Stimulated activated naive CD4-positive, alpha-beta T cell (primary cell): ENCODE measurements around the gene APOO.
"Not testable (repeated sequence)": the region's sequence is repeated elsewhere in the genome, so short reads cannot be mapped to it uniquely, and the experiment has no call there.

Source experiments
- DNase-seq, 6 experiments: peaks; one replicate each; lab custom pipeline; 2025; lab: John Stamatoyannopoulos, UW

Gene APOO

GRCh38 chrX:23859238-23859637 lies 48.5 kb downstream of the APOO start:
- DNase-seq: not testable (repeated sequence)

DNA sequence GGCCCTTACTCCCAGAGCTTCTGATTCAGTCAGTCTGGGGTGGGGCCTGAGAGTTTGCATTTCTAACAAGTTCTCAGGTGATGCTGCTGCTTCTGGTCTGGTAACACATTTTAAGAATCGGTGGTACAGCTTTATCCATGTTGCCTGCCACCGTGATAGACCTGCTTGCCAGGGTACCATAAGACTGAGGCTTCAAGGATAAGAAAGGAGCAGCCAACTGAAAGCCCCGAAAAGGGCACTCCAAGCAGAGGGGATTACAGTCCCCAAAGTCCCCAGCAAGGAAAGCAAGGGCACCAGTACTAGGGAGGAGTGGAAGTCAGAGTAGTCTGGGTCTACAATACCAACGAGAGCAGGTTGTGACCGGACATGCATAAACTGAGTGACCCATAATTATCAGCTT lies 49.8 kb downstream of the APOO start:
- DNase-seq: no peak

DNA sequence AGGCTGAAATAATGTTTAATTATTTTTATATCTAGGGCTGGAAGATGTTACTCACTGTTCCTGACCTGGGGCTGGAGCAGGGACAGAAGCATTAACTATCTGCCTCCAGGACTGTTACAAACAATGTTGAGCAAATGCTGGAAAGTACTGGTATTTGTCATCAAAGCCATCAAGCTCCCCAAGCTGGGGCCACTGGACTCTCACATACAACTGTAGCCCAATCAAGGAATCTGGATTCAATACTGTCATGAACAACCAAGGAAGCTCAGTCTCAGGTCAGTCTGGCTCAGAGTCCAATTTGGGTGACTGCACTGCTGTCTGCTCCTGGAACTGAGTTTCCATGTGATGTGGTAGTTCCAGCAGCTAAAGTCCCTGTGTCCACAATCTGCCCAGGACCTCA lies 50.4 kb downstream of the APOO start:
- DNase-seq: no peak

- no peak for DNase-seq
These were observed 52.2 kb downstream of the APOO start for GRCh38 chrX:23855569-23855968.

- no peak for DNase-seq
These were observed 52.8 kb downstream of the APOO start for GRCh38 chrX:23854945-23855344.

GRCh38 chrX:23854122-23854521 lies 53.6 kb downstream of the APOO start:
- DNase-seq: no peak

DNA sequence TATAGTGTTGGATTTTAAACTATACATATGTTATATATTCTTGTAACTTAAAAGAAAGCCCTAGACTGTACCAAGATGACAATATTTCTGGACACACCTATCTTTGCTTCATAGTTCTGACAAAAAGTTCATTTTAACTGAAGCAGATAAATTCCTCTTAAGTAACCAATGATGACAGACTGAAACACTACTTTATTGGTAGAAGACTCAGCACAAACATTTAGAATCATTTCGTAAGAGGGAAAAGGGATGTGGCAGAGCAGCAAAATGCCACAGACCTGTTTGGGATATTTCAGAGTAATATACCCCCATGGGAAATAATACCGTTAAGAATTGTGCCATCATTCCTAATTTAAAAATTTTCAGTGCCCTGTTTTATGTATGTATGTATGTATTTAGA lies 56.2 kb downstream of the APOO start:
- DNase-seq: no peak

DNA sequence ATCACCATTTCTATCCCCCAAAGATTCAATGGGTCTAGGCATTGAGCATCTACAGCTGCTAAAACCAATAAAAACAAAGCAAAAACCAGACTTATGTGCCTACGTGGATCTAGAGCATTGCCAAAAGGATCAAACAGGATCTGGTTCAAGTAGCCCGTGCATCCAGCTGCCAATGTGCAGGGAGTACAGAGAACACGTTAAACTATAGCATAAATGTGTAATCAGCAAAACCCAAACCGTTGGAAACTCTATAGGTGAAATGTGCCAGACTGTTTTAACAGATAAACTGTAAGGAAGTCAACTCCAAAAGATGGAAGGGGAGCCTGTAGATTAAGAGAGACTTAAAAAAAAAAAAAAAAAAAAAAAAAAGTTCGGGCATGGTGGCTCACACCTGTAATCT lies 58.5 kb downstream of the APOO start:
- DNase-seq: no peak

DNA sequence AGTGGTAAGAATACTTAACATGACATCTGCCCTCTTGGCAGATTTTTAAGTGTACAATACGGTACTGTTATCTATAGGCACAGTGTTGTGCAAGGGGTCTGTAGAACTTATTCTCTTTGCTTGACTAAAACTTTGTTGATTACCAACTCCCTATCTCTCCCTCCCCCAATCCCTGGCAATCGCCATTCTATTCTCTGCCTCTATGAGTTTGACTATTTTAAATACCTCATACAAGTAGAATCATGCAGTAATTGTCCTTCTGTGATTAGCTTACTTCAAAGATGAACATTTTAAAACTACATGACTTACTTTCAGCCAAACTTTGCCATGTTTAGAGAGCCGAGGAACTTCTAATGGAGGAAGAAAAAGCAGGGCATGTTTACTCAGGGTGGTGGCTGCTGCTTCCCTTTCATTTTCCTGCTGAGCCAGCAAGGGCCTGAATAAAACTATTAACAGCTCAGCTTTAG lies 62.4 kb downstream of the APOO start:
- DNase-seq: no peak

DNA sequence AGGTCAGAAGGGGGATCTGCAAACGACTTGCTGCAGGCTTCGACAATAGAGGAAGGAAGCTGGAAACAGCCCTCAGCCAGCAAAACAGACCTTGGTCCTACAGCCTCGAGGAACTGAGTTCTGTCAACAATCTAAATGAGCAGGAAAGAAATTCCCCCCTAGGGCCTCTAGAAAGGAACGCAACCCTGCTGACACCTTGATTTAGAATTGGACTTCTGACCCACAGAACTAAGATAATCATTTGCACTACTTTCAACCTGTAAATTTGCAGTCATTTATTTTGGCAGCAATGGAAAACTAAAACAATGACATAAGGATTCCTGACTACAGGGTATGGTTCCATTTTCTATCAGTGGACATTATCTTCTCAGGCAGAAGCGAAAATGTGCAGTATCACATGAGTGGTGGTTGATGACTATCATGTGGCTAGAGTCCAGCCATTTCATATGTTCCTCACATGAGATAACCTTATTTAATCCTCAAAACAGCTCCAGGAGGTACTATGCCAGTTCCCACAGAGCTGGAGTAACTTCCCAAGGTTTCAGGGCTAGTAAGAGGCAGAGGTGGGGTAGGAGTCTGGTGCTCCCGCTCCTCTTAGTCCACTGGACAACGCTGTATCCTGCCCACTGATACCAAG lies 63.1 kb downstream of the APOO start:
- no peak for DNase-seq

- no peak for DNase-seq
These were observed 65.8 kb downstream of the APOO start for GRCh38 chrX:23841847-23842522.

DNA sequence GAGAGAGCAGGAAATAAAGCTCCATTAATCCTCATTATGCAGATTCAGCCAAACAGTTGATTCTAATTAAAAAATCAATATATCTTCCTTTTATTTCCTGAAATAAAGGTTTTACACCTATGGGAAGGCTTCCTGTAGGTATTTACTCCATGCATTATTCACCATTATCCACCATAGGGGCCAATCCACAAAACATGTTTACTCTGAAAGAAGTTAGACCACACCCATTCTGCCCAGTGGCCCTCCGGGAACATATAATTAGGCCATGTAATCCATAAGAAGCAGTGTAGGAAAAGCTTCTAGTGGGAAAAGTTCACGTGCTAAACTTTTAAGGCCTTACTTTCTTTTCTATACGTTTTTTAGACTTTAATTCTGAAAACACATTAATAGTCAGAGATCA lies 67.1 kb downstream of the APOO start:
- no peak for DNase-seq

- DNase-seq: no peak
These were observed 68.8 kb downstream of the APOO start for GRCh38 chrX:23838953-23839352.

GRCh38 chrX:23832721-23833120 lies 75.0 kb downstream of the APOO start:
- no peak for DNase-seq

DNA sequence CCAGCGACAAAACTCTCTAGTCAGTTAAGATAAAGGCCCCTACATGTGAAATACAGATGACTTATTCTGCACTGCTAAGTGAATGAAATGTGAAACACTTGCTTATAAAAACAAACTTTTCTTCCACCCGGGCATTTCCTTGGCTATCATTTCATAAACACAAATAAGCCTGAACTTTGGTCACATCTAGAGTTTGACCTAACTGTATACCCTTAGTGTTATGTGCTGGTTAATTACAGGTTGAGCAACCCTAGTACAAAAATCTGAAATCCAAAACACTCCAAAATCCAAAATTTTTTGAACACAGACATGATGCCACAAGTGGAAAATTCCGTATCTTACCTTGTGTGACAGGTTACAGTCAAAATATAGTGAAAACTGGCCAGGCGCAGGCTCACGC lies 78.9 kb downstream of the APOO start:
- no peak for DNase-seq

DNA sequence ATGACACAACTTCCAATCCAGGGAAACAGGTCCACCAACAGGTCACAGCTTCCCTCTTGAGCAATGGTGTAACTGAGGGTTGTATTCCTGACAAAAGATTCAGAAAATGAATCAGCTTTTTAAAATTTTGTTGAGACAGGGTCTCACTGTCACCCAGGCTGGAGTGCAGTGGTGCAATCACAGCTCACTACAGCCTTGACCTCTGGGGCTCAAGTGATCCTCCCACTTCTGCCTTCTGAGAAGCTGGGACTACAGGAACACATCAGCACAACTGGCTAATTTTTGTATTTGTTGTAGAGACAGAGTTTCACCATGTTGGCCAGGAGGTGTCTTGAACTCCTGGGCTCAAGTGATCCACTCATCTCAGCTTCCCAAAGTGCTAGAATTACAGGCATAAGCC lies 81.1 kb downstream of the APOO start:
- no peak for DNase-seq

- no peak for DNase-seq
These were observed 81.5 kb downstream of the APOO start for GRCh38 chrX:23826216-23826615.

DNA sequence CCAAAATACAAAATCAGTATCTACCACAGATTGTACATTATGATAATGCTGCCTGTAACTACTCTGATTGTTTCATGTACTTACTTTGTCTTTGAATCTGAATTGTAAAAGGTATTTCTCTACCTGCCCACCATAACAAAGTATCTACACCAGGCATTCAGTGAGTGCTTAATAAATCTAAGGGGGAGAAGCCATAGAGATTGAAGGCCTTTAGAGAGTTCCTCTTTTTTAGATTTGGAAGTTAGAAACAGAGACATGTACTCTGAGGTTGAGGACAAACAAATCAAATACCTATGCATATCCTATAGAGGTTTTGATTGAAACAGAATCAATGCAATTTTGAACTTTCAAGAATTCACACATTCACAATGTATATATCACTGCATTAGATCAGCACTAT lies 82.1 kb downstream of the APOO start:
- no peak for DNase-seq

DNA sequence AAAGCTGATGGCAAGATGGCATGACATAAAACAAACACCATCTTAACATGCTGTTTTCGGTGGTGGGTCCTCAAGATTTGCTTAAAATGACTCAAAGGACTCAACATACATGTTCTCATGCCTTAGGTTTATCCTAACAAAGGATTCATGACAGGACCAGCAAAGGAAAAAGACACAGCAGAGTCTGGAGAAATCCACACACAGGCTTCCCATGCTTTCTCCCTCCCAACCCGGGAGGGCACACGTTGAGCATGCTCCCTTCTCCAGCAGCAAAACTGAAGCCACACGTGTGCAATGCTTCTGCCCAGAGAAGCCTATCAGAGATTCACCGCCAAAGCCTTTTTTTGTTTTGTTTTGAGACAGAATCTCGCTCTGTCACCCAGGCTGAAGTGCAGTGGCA lies 84.9 kb downstream of the APOO start:
- no peak for DNase-seq

DNA sequence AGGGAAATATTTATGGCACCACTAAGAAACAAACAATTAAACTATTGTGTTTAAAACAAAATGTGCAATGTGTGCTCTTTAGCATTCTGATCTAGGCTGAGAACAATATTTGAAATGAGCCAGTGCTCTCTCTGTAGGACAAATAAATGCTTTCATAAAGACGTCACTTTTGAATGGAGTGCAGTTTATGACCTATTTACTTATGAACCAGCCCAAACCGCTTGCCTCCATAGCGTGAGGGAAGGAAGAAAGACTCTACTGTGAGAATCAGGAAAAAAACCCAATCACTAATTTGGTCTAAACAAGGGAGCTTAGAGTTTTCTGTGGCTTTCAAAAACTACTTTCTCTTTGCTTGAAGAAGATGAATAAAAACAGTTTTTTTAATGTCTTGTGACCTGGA lies 85.3 kb downstream of the APOO start:
- DNase-seq: no peak

DNA sequence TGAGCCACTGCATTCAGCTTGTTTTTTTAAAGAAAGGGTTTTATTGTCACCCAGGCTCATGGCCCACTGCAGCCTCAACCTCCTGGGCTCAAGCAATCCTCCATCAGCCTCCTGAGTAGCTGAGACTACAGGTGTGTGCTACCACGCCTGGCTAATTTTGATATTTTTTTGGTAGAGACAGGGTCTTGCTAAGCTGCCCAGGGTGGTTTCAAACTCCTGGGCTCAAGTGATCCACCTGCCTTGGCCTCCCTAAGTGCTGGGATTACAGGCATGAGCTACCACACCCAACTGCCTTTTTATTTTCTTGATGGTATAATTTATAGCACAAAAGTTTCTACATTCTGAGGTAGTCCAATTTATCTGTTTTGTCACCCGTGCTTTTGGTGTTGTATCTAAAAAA lies 85.9 kb downstream of the APOO start:
- no peak for DNase-seq

GRCh38 chrX:23820235-23820782 lies 87.4 kb downstream of the APOO start:
- no peak for DNase-seq

DNA sequence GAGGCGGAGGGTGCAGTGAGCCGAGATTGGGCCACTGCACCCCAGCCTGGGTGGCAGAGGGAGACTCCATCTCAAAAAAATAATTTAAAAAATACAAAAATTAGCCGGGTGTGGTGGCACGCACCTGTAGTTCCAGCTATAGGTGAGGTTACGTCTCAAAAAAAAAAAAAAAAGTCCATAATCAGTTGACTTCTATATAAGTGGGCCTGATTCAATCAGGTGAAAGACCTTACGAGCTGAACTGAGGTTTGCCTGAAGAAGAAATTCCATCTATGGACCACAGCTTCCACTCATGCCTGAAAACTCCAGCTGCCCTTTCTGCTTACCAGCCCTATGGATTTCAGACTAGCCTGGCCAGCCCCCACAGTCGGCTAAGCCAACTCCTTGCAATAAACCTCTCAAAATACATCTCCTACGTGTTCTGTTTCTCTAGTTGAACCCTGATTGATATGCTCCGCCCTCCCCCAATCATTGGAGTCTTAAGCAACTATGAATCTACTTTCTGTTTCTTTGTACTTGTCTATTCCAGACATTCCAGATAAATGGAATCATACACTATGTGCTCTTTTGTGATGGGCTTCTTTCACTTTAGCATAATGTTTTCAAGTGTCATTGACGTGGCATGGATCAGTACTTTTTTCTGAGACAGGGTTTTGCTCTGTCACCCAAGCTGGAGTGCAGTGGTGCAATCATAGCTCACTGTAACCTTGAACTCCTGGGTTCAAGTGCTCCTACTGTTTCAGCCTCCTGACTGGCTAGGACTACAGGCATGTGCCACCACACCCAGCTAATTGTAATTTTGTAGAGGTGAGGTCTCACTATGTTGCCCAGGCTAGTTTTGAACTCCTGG lies 88.1 kb downstream of the APOO start:
- DNase-seq: no peak
